ENCODE results near the gene PDS5B. TPM values are rescaled to one million over a fixed set of nuclear protein-coding genes. Genes with fewer than 3 reads are reported as not detected.

The PDS5B gene
- total and polyA plus RNA-seq, 2 of the 8 experiments (the other 6 are each of a cell fraction or from before 2014, with no cell fraction given), result 5.5 to 54.6 TPM

DNA sequence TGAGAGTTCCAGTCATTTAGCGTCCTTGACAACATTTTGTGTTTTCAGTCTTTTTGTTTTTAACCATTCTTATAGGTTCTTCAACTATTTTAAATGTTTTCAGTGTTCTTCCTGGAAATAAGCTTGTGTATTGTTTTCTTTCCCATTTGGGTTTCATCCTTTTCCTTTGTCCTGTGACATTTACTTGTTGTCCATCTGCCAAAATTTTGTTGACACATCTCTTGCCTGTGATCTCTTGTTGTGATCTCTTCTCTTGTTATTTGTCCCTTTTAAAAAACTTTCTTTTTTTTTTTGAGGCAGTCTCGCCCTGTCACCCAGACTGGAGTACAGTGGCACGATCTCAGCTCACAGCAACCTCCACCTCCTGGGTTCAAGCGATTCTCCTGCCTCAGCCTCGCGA is 96.5 kb downstream of the PDS5B start:
- no peak for DNase-seq (ENCODE audit: low read depth in 1 of 2, low spot score in 2 of 2)
- H3K27ac ChIP-seq (ENCODE audit: low read depth, low read length), result no peak overlapping the region
- H3K9ac ChIP-seq (replicated peaks in 1 of 4; ENCODE audit: extremely low read depth in 1 of 4, low read depth in 3 of 4, low read length in 3 of 4), result no peak overlapping the region
- no peak overlapping the region for H3K23ac ChIP-seq (ENCODE audit: insufficient read length)
- H3K4me1 ChIP-seq (replicated peaks in 1 of 4; ENCODE audit: control insufficient read depth in 3 of 4, insufficient read depth in 4 of 4, low read length in 3 of 4), result no peaks in the 10 kb centered on the region
- H4K8ac ChIP-seq (ENCODE audit: extremely low read depth, insufficient read depth, low read length), result no peak overlapping the region
- no peak overlapping the region for H2BK120ac ChIP-seq (replicated peaks; ENCODE audit: low read depth, low read length)
- H2AK5ac ChIP-seq (ENCODE audit: low read depth, low read length), result no peak overlapping the region
- no peak overlapping the region for H2BK20ac ChIP-seq (ENCODE audit: low read length)
- H2BK12ac ChIP-seq (ENCODE audit: low read depth, low read length), result no peak overlapping the region
- TF ChIP-seq SIN3A (conservative IDR thresholded peaks at IDR 0.05 in 1 of 2, IDR thresholded peaks at IDR 0.05 in 1 of 2; ENCODE audit: low read depth in 1 of 2, low read length in 2 of 2), result no peak
- TF ChIP-seq CHD1 (IDR thresholded peaks at IDR 0.05; ENCODE audit: low read depth, low read length), result no peak
- no peak for TF ChIP-seq CHD2 (IDR thresholded peaks at IDR 0.05; ENCODE audit: low read length)
- TF ChIP-seq POLR2A (IDR thresholded peaks at IDR 0.05; ENCODE audit: control extremely low read depth in 1 of 2, low read depth in 2 of 2, low read length in 2 of 2), result no peak
- H3K4ac ChIP-seq (replicated peaks; ENCODE audit: insufficient read length, low read depth, low read length), result no peak overlapping the region
- no peak for FAIRE-seq
- H4K20me1 ChIP-seq (replicated peaks in 1 of 2; ENCODE audit: control insufficient read depth in 1 of 2, insufficient read depth in 2 of 2, low read length in 2 of 2), result no peaks in the 10 kb centered on the region
- H3K14ac ChIP-seq (ENCODE audit: insufficient read length), result no peak overlapping the region
- H2BK15ac ChIP-seq (ENCODE audit: low read length), result no peak overlapping the region
- no peaks in the 10 kb centered on the region for H3K27me3 ChIP-seq (replicated peaks in 1 of 4; ENCODE audit: control insufficient read depth in 3 of 4, extremely low read depth in 1 of 4, insufficient read depth in 3 of 4, low read length in 3 of 4)
- no peak overlapping the region for H3K18ac ChIP-seq (ENCODE audit: extremely low read depth, low read length)
- no peaks in the 10 kb centered on the region for H3K79me2 ChIP-seq (ENCODE audit: control insufficient read depth in 1 of 2, insufficient read depth in 2 of 2, low read length in 2 of 2)
- no peak overlapping the region for H2BK5ac ChIP-seq (ENCODE audit: low read depth, low read length)
- H2AFZ ChIP-seq (ENCODE audit: low read length), result no peak overlapping the region
- H3K36me3 ChIP-seq (ENCODE audit: control insufficient read depth in 2 of 4, insufficient read depth in 4 of 4, low read length in 3 of 4), result peaks cover 0 to 5% (median 0%) of the 10 kb centered on the region in 4 experiments; a peak in 1 of 8 replicates
- no peak overlapping the region for H4K5ac ChIP-seq (ENCODE audit: insufficient read length, low read depth, low read length)
- H3K4me2 ChIP-seq (ENCODE audit: insufficient read depth in 1 of 2, low read depth in 2 of 2, low read length in 2 of 2), result no peak overlapping the region
- H4K91ac ChIP-seq (replicated peaks; ENCODE audit: insufficient read length, low read length), result no peak overlapping the region
- H3K4me3 ChIP-seq (ENCODE audit: extremely low read depth in 1 of 4, insufficient read depth in 2 of 4, low read depth in 3 of 4, low read length in 4 of 4), result no peak overlapping the region
- 86% methylated on average over 6 of the region's 6 CpGs; no CpG with 5 or more reads in 1 of the 2 experiments for WGBS, 2 experiments (ENCODE audit: extremely low coverage in 1 of 2, insufficient coverage in 1 of 2, insufficient read length in 1 of 2, insufficient replicate concordance in 2 of 2, low coverage in 1 of 2, low lambda C conversion rate in 2 of 2, missing lambda C conversion rate in 1 of 2)
- H3K79me1 ChIP-seq (ENCODE audit: low read depth, low read length), result no peaks in the 10 kb centered on the region
- CTCF ChIA-PET (ENCODE audit: partially characterized antibody), result interaction anchor here (2.9 kb wide), 1 partner anchor 14 kb away, joined by 10 read pairs; no protein-coding TSS in a partner anchor
- peaks cover 3% of the 10 kb centered on the region; the same call in 1 of the 2 replicates for H3K23me2 ChIP-seq (ENCODE audit: low read depth, low read length)
- no peaks in the 10 kb centered on the region for H3K9me3 ChIP-seq (ENCODE audit: insufficient read depth in 2 of 2, low read depth in 1 of 2, low read length in 1 of 2)
- no peak overlapping the region for H3K56ac ChIP-seq (replicated peaks; ENCODE audit: insufficient read length, low read depth, low read length)
- POLR2A ChIA-PET (ENCODE audit: partially characterized antibody), result no interaction called here

Measured in H1 (cell line).